GM19035 (cell line): ENCODE measurements around the gene PTBP3.
A peak's percentile ranks its signal among the peaks of the same experiment; 100 is the strongest.

Experiments
- ATAC-seq: cut with Tn5 transposase; IDR thresholded peaks from one replicate; pipeline ENCODE4 v1.9.1; 2021; ENCODE audit not compliant: unreplicated experiment

PTBP3 gene

DNA sequence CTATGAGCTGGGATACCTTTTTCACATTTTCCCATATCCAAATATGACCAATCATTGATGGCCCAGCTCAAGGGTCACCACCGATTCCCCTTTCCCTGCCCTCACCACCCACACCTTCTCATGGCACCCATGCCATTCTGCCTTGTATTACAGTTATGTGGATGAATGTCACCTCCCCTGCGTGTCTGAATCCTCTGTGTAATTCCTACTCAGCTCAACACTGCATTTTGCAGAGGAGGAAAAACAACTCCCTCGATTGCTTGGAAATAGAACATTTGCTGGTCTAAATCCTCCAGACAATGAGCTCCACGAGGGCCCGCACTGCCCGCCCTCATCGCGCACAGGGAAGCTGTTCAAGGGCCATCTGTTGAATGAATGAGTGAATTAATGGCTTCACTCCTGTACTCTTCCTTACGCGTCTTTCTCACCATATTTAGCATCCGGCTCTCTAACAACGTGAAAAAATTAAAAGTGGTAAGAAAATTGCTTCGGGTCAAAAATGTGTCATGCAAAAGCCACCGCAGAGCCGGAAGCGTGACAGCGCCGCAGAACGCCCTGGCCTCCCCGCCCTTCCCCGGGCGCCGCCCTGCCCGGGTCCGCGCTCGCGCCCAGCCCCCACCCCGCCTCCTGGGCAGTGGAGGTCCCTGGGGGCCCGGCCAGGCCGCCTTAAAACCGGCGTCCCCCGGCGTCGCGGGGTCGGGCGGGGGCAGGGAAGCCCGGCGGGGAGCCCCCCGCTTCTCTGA lies 159.0 kb downstream of the PTBP3 start:
- peak; percentile 91 for ATAC-seq

- ATAC-seq: no peak
Observed at GRCh38 chr9:112173489-112174221, 159.8 kb downstream of the PTBP3 start.

DNA sequence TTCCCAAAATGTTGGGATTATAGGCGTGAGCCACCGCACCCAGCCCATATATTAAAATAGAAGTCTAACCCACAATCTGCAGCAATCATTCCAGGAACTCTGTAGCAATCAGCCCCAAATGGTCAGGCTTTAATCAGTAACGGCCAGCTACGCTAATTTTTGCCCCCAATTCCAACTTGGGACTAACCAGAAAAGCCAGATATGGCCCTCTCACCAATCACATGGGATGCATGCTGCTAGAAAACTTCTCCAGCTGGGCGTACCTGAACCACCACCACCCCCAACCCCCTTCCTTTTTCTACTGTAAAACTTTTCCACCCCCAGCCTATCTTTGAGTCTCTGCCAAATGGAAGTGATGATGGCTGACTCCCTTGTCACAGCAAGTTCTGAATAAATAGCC lies 162.5 kb downstream of the PTBP3 start:
- ATAC-seq: no peak

DNA sequence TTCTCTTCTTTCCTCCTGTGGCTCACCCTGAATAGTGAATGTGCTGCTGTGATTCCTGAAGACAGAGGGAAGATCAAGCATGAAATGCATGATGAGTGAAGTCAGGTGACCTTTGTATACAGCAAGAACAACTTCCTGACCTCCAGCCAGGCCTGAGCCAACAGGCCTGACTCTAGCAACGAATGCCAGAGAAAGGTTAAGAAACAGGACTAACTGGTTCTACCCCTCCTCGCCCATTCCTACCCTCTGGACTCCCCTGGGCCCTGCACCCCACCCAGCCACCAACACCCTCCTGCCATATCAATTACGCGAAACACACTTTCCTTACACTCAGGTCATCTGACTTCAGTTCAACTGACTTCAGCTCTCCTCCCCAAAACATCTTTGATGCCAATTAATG lies 163.2 kb downstream of the PTBP3 start:
- no peak for ATAC-seq

DNA sequence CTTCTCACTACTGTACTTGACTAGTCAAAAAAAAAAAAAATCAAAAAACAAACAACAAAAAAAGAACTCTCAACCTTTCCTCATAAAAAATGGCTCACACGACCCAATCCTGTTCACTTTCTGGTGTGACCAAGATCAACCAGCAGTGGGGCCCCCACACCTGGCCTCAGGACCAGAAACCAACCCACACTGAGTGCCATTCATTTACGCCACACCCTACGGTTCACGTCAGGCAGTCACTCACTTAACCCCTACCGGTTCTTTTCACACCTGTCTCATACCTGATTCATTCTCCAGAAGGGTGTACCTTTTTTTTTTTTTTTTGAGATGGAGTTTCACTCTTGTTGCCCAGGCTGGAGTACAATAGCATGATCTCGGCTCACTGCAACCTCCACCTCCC lies 164.1 kb downstream of the PTBP3 start:
- no peak for ATAC-seq

GRCh38 chr9:112168197-112168596 lies 165.2 kb downstream of the PTBP3 start:
- ATAC-seq: no peak
